HepG2 (cell line): ENCODE measurements around the gene LENG1. TPM values are rescaled to one million over a fixed set of nuclear protein-coding genes. Genes with fewer than 3 reads are reported as not detected.

ENCODE experiments used
- AGO2 ChIP-seq: fragments of 200-400 bp; formaldehyde crosslinking; optimal IDR thresholded peaks from 2 replicates; pipeline ENCODE3; 2017; ENCODE audit warnings: mild to moderate bottlenecking, low read depth, low read length, moderate library complexity
- ARID2 ChIP-seq: sonication (generic); formaldehyde crosslinking; IDR thresholded peaks from 2 replicates; pipeline ENCODE4 v1.8.1; 2022; ENCODE audit warnings: mild to moderate bottlenecking, missing genetic modification reagents, borderline replicate concordance
- ARNT2 ChIP-seq: sonication (generic); formaldehyde crosslinking; IDR thresholded peaks from 2 replicates; pipeline ENCODE4 v1.8.0; 2022; ENCODE audit warnings: mild to moderate bottlenecking, low read depth, missing genetic modification reagents, moderate library complexity
- ATF1 ChIP-seq: IDR thresholded peaks from 2 replicates; pipeline ENCODE4 v1.6.1; 2016; ENCODE audit warnings: mild to moderate bottlenecking, control low read depth
- CREB1 ChIP-seq, 2 experiments: fragments of 450-650 bp in 1 of 2; IDR thresholded peaks; 2 replicates each; pipeline ENCODE4 v1.6.1; 2016 to 2017; ENCODE audit warnings: control low read depth in 1 of 2, mild to moderate bottlenecking in 1 of 2, missing compliant biosample characterization in 1 of 2, missing genetic modification characterization in 1 of 2
- ETV6 ChIP-seq: sonication (generic); formaldehyde crosslinking; conservative IDR thresholded peaks from 2 replicates; pipeline ENCODE4 v1.4.0; 2020; ENCODE audit warnings: missing genetic modification reagents
- FOXA3 ChIP-seq: IDR thresholded peaks from 2 replicates; pipeline ENCODE4 v1.6.1; 2016; ENCODE audit warnings: missing genetic modification reagents, missing compliant biosample characterization
- FOXJ3 ChIP-seq: sonication (generic); formaldehyde crosslinking; IDR thresholded peaks from 2 replicates; pipeline ENCODE4 v1.4.0; 2020; ENCODE audit warnings: missing genetic modification reagents, mild to moderate bottlenecking, borderline replicate concordance
- GATA4 ChIP-seq: sonication (generic); IDR thresholded peaks from 2 replicates; pipeline ENCODE4 v1.6.1; 2016; ENCODE audit warnings: antibody characterized with exemption, low read depth, borderline replicate concordance
- HDAC1 ChIP-seq: sonication (generic); formaldehyde crosslinking; IDR thresholded peaks from 2 replicates; pipeline ENCODE4 v1.5.1; 2020; ENCODE audit warnings: mild to moderate bottlenecking, missing genetic modification reagents
- KMT2B ChIP-seq: IDR thresholded peaks from 2 replicates; pipeline ENCODE4 v1.6.1; 2016; ENCODE audit warnings: missing genetic modification reagents, missing compliant biosample characterization
- MEIS1 ChIP-seq: sonication (generic); formaldehyde crosslinking; IDR thresholded peaks from 2 replicates; pipeline ENCODE4 v1.9.0; 2021; ENCODE audit warnings: mild to moderate bottlenecking, missing genetic modification reagents, moderate library complexity, borderline replicate concordance
- NFE2L2 ChIP-seq: fragments of 150-350 bp; IDR thresholded peaks from 2 replicates; pipeline ENCODE4 v1.6.1; 2014; ENCODE audit warnings: low read length
- PBX3 ChIP-seq: sonication (generic); formaldehyde crosslinking; IDR thresholded peaks from 2 replicates; pipeline ENCODE4 v1.8.1; 2023; ENCODE audit warnings: missing genetic modification reagents, inconsistent platforms, borderline replicate concordance
- RCOR2 ChIP-seq: IDR thresholded peaks from 2 replicates; pipeline ENCODE4 v1.6.1; 2016; ENCODE audit warnings: missing biosample characterization, missing genetic modification reagents
- SRF ChIP-seq: IDR thresholded peaks from 2 replicates; pipeline ENCODE4 v1.6.1; 2011; ENCODE audit warnings: mild to moderate bottlenecking, low read depth, low read length, moderate library complexity
- STAG1 ChIP-seq: sonication (generic); formaldehyde crosslinking; IDR thresholded peaks from 2 replicates; pipeline ENCODE4 v1.4.0; 2020; ENCODE audit warnings: missing genetic modification reagents
- YY1 ChIP-seq: IDR thresholded peaks from 2 replicates; pipeline ENCODE4 v1.6.1; 2011; ENCODE audit warnings: low read length, low read depth, moderate library complexity, mild to moderate bottlenecking; ENCODE audit not compliant: insufficient read depth, insufficient replicate concordance
- ZNF281 ChIP-seq: sonication (generic); formaldehyde crosslinking; IDR thresholded peaks from 2 replicates; pipeline ENCODE4 v1.4.0; 2020; ENCODE audit warnings: missing genetic modification reagents, borderline replicate concordance
- ZNF329 ChIP-seq: sonication (generic); formaldehyde crosslinking; IDR thresholded peaks from 2 replicates; pipeline ENCODE4 v1.9.0; 2021; ENCODE audit warnings: low read depth, mild to moderate bottlenecking, missing genetic modification reagents
- ZNF737 ChIP-seq: sonication (generic); formaldehyde crosslinking; IDR thresholded peaks from 2 replicates; pipeline ENCODE4 v1.5.0; 2020; ENCODE audit warnings: missing genetic modification reagents, mild to moderate bottlenecking, borderline replicate concordance
- ZNF770 ChIP-seq: sonication (generic); formaldehyde crosslinking; IDR thresholded peaks from 2 replicates; pipeline ENCODE4 v1.5.0; 2020; ENCODE audit warnings: mild to moderate bottlenecking, missing genetic modification reagents
- ZNF773 ChIP-seq: sonication (generic); formaldehyde crosslinking; IDR thresholded peaks from 2 replicates; pipeline ENCODE4 v1.4.0; 2020; ENCODE audit warnings: missing genetic modification reagents, borderline replicate concordance
- ZSCAN31 ChIP-seq: sonication (generic); formaldehyde crosslinking; IDR thresholded peaks from 2 replicates; pipeline ENCODE4 v1.5.0; 2020; ENCODE audit warnings: low read depth, mild to moderate bottlenecking, missing genetic modification reagents
- polyA plus RNA-seq, 8 experiments: library from polyadenylated mRNA; depleted of rRNA in 3 of 8; stranded (reverse) in 7 of 8; unstranded in 1 of 8; fragments of >200 nt; fragmentation: Illumina TruSeq in 4 of 8; extraction: Trizol in 4 of 8; gene quantifications; 2 replicates each; pipeline versions ENCODE4 v1.2.1 to v1.2.3, GENCODE V29; 2011 to 2016; ENCODE audit warnings: low read depth in 4 of 8, missing spikeins in 1 of 8, mixed read lengths in 1 of 8; ENCODE audit not compliant: insufficient read depth in 1 of 8
- total RNA-seq, 5 experiments: library from RNA; depleted of rRNA; stranded (reverse); fragments of >200 nt; fragmentation: Illumina TruSeq; extraction: Trizol; gene quantifications; 2 replicates each; pipeline ENCODE4 v1.2.3, GENCODE V29; 2016; ENCODE audit warnings: low read depth in 1 of 5

The LENG1 gene
- total and polyA plus RNA-seq, 2 of the 13 experiments (the other 11 are each of a cell fraction or from before 2014, with no cell fraction given), result 1.8 to 3.8 TPM

- TF ChIP-seq NFE2L2 (no peak), GATA4 (peak; percentile 65; the same call in 1 of the 2 replicates), SRF (no peak), ARNT2 (CRISPR knock-in tag) (peak; percentile 48; the same call in 1 of the 2 replicates), ZNF770 (CRISPR knock-in tag) (no peak), STAG1 (CRISPR knock-in tag) (no peak), ZNF737 (no peak), ATF1 (CRISPR knock-in tag) (peak; percentile 89), ARID2 (no peak; the same call in 1 of the 2 replicates), FOXJ3 (CRISPR knock-in tag) (no peak), MEIS1 (peak; percentile 71; the same call in 1 of the 2 replicates), YY1 (no peak), ETV6 (CRISPR knock-in tag) (peak; percentile 62; the same call in 1 of the 2 replicates), KMT2B (no peak; the same call in 1 of the 2 replicates), ZNF773 (CRISPR knock-in tag) (no peak), ZNF329 (CRISPR knock-in tag) (no peak), HDAC1 (CRISPR knock-in tag) (peak; percentile 24; the same call in 1 of the 2 replicates), RCOR2 (no peak), ZSCAN31 (CRISPR knock-in tag) (no peak), FOXA3 (CRISPR knock-in tag) (no peak), PBX3 (peak; percentile 82; the same call in 1 of the 2 replicates), CREB1 (IDR thresholded peaks at IDR 0.05) (peak; percentile 77), CREB1 (CRISPR knock-in tag; IDR thresholded peaks at IDR 0.05) (peak; percentile 93), AGO2 (no peak), ZNF281 (no peak)
These were observed 22.4 kb downstream of the LENG1 start (continued) for GRCh38 chr19:54136864-54137698.
